HEK293T (cell line): ENCODE results near the gene ZNF792.

Source experiments
- ARNT ChIP-seq: fragments of 450-650 bp; IDR thresholded peaks from 2 replicates; pipeline ENCODE4 v1.6.1; 2017; ENCODE audit warnings: mild to moderate bottlenecking
- BHLHE40 ChIP-seq: fragments of 450-650 bp; IDR thresholded peaks from 2 replicates; pipeline ENCODE4 v1.6.1; 2016; ENCODE audit warnings: mild to moderate bottlenecking, moderate library complexity, borderline replicate concordance
- CTBP1 ChIP-seq: fragments of 450-650 bp; IDR thresholded peaks from 2 replicates; pipeline ENCODE4 v1.6.1; 2016; ENCODE audit warnings: borderline replicate concordance
- ELF4 ChIP-seq: fragments of 450-650 bp; IDR thresholded peaks from 2 replicates; pipeline ENCODE4 v1.6.1; 2017; ENCODE audit warnings: antibody characterized with exemption
- FOXA1 ChIP-seq: fragments of 450-650 bp; IDR thresholded peaks from 2 replicates; pipeline ENCODE4 v1.6.1; 2016; ENCODE audit warnings: mild to moderate bottlenecking
- FOXK2 ChIP-seq: fragments of 450-650 bp; IDR thresholded peaks from 2 replicates; pipeline ENCODE4 v1.6.1; 2016; ENCODE audit warnings: mild to moderate bottlenecking
- FOXM1 ChIP-seq: fragments of 450-650 bp; IDR thresholded peaks from 2 replicates; pipeline ENCODE4 v1.6.1; 2017; ENCODE audit warnings: mild to moderate bottlenecking, borderline replicate concordance
- HDGF ChIP-seq: fragments of 450-650 bp; IDR thresholded peaks from 2 replicates; pipeline ENCODE4 v1.6.1; 2017; ENCODE audit warnings: antibody characterized with exemption, borderline replicate concordance
- LEF1 ChIP-seq: fragments of 450-650 bp; IDR thresholded peaks from 2 replicates; pipeline ENCODE4 v1.6.1; 2017; ENCODE audit warnings: mild to moderate bottlenecking, borderline replicate concordance
- NFRKB ChIP-seq: fragments of 450-650 bp; IDR thresholded peaks from 2 replicates; pipeline ENCODE4 v1.6.1; 2016; ENCODE audit warnings: mild to moderate bottlenecking, moderate library complexity
- PKNOX1 ChIP-seq: fragments of 450-650 bp; IDR thresholded peaks from 2 replicates; pipeline ENCODE4 v1.6.1; 2016
- SP1 ChIP-seq: fragments of 450-650 bp; IDR thresholded peaks from 2 replicates; pipeline ENCODE4 v1.6.1; 2017
- SUZ12 ChIP-seq: fragments of 450-650 bp; IDR thresholded peaks from 2 replicates; pipeline ENCODE4 v1.6.1; 2016; ENCODE audit warnings: mild to moderate bottlenecking
- TARDBP ChIP-seq: fragments of 450-650 bp; IDR thresholded peaks from 2 replicates; pipeline ENCODE4 v1.6.1; 2016

GRCh38 chr19:35008891-35009341 lies 44.9 kb upstream of the ZNF792 start:
- TF ChIP-seq BHLHE40 = no peak
- TF ChIP-seq SUZ12 = no peak
- TF ChIP-seq FOXK2 = no peak
- TF ChIP-seq LEF1 = no peak
- TF ChIP-seq FOXA1 = no peak
- no peak for TF ChIP-seq SP1
- no peak for TF ChIP-seq HDGF
- no peak for TF ChIP-seq ELF4
- TF ChIP-seq TARDBP = no peak
- TF ChIP-seq ARNT = no peak
- no peak for TF ChIP-seq CTBP1
- TF ChIP-seq PKNOX1 = no peak
- TF ChIP-seq FOXM1 = no peak
- no peak for TF ChIP-seq NFRKB
